ENCODE data around the gene BOLA3.
A peak's percentile ranks its signal among the peaks of the same experiment; 100 is the strongest.
"Not testable (repeated sequence)": the region's sequence is repeated elsewhere in the genome, so short reads cannot be mapped to it uniquely, and the experiment has no call there.

BOLA3 gene

GRCh38 chr2:74130211-74130995, 17.3 kb downstream of the BOLA3 start:
- Histone ChIP-seq H3K4me1 (ENCODE audit: control insufficient read depth in 5 of 5, insufficient read depth in 5 of 5, low read length in 5 of 5) (no peaks in the 10 kb centered on the region), H3K9ac (ENCODE audit: low read length in 5 of 5) (no peak overlapping the region), H3K27ac (ENCODE audit: low read depth, low read length) (no peak overlapping the region), H3K9me3 (ENCODE audit: control insufficient read depth in 5 of 5, low read length in 5 of 5) (peaks cover 0 to 5% (median 4%) of the 10 kb centered on the region in 5 donors), H3K27me3 (ENCODE audit: control insufficient read depth in 5 of 5, insufficient read depth in 4 of 5, low read length in 5 of 5) (peaks cover 0 to 12% (median 11%) of the 10 kb centered on the region in 5 donors), H3K4me3 (ENCODE audit: low read depth in 1 of 5, low read length in 5 of 5) (no peak overlapping the region), H3K36me3 (ENCODE audit: control insufficient read depth in 5 of 5, insufficient read depth in 5 of 5, low read length in 5 of 5) (peaks cover 3 to 16% (median 14%) of the 10 kb centered on the region in 5 donors)

GRCh38 chr2:74128206-74128605, 19.5 kb downstream of the BOLA3 start:
- Histone ChIP-seq H3K4me3 (ENCODE audit: low read depth in 1 of 5, low read length in 5 of 5) (no peak overlapping the region), H3K4me1 (ENCODE audit: control insufficient read depth in 5 of 5, insufficient read depth in 5 of 5, low read length in 5 of 5) (no peaks in the 10 kb centered on the region), H3K27ac (ENCODE audit: low read depth, low read length) (no peak overlapping the region), H3K9ac (ENCODE audit: low read length in 5 of 5) (no peak overlapping the region), H3K27me3 (ENCODE audit: control insufficient read depth in 5 of 5, insufficient read depth in 4 of 5, low read length in 5 of 5) (peaks cover 0 to 12% (median 11%) of the 10 kb centered on the region in 5 donors), H3K9me3 (ENCODE audit: control insufficient read depth in 5 of 5, low read length in 5 of 5) (peaks cover 0 to 3% (median under 1%) of the 10 kb centered on the region in 5 donors), H3K36me3 (ENCODE audit: control insufficient read depth in 5 of 5, insufficient read depth in 5 of 5, low read length in 5 of 5) (peaks cover 0 to 1% (median 0%) of the 10 kb centered on the region in 5 donors)

- not testable (repeated sequence) for H3K27me3 ChIP-seq (ENCODE audit: control insufficient read depth in 5 of 5, insufficient read depth in 4 of 5, low read length in 5 of 5); H3K36me3 ChIP-seq (ENCODE audit: control insufficient read depth in 5 of 5, insufficient read depth in 5 of 5, low read length in 5 of 5); H3K27ac ChIP-seq (ENCODE audit: low read depth, low read length); H3K9ac ChIP-seq (ENCODE audit: low read length in 5 of 5); H3K4me3 ChIP-seq (ENCODE audit: low read depth in 1 of 5, low read length in 5 of 5)
- Histone ChIP-seq H3K4me1 (ENCODE audit: control insufficient read depth in 5 of 5, insufficient read depth in 5 of 5, low read length in 5 of 5) (peaks cover 0 to 10% (median 2%) of the 10 kb centered on the region in 5 donors), H3K9me3 (ENCODE audit: control insufficient read depth in 5 of 5, low read length in 5 of 5) (peaks cover 0 to 16% (median 9%) of the 10 kb centered on the region in 5 donors)
Observed at GRCh38 chr2:74123955-74124354, 23.8 kb downstream of the BOLA3 start.

GRCh38 chr2:74121846-74122245, 25.9 kb downstream of the BOLA3 start:
- H3K36me3 ChIP-seq (ENCODE audit: control insufficient read depth in 5 of 5, insufficient read depth in 5 of 5, low read length in 5 of 5); H3K4me3 ChIP-seq (ENCODE audit: low read depth in 1 of 5, low read length in 5 of 5); H3K9ac ChIP-seq (ENCODE audit: low read length in 5 of 5); H3K27ac ChIP-seq (ENCODE audit: low read depth, low read length); H3K27me3 ChIP-seq (ENCODE audit: control insufficient read depth in 5 of 5, insufficient read depth in 4 of 5, low read length in 5 of 5): not testable (repeated sequence)
- peaks cover 0 to 16% (median 9%) of the 10 kb centered on the region in 5 donors for H3K9me3 ChIP-seq (ENCODE audit: control insufficient read depth in 5 of 5, low read length in 5 of 5)
- H3K4me1 ChIP-seq (ENCODE audit: control insufficient read depth in 5 of 5, insufficient read depth in 5 of 5, low read length in 5 of 5): peaks cover 0 to 10% (median 2%) of the 10 kb centered on the region in 5 donors

GRCh38 chr2:74119912-74120825, 27.5 kb downstream of the BOLA3 start:
- Histone ChIP-seq H3K9ac (ENCODE audit: low read length in 5 of 5) (peak overlapping the region in 3 of 5 donors; percentile 59 to 76 (median 74)), H3K36me3 (ENCODE audit: control insufficient read depth in 5 of 5, insufficient read depth in 5 of 5, low read length in 5 of 5) (no peaks in the 10 kb centered on the region), H3K27me3 (ENCODE audit: control insufficient read depth in 5 of 5, insufficient read depth in 4 of 5, low read length in 5 of 5) (no peaks in the 10 kb centered on the region), H3K9me3 (ENCODE audit: control insufficient read depth in 5 of 5, low read length in 5 of 5) (peaks cover 0 to 16% (median 9%) of the 10 kb centered on the region in 5 donors), H3K4me3 (ENCODE audit: low read depth in 1 of 5, low read length in 5 of 5) (peak overlapping the region; percentile 71 to 88 (median 82)), H3K27ac (ENCODE audit: low read depth, low read length) (no peak overlapping the region), H3K4me1 (ENCODE audit: control insufficient read depth in 5 of 5, insufficient read depth in 5 of 5, low read length in 5 of 5) (peaks cover 0 to 10% (median 2%) of the 10 kb centered on the region in 5 donors)

- Histone ChIP-seq H3K36me3 (ENCODE audit: control insufficient read depth in 5 of 5, insufficient read depth in 5 of 5, low read length in 5 of 5) (no peaks in the 10 kb centered on the region), H3K4me1 (ENCODE audit: control insufficient read depth in 5 of 5, insufficient read depth in 5 of 5, low read length in 5 of 5) (peaks cover 0 to 10% (median 2%) of the 10 kb centered on the region in 5 donors), H3K9ac (ENCODE audit: low read length in 5 of 5) (no peak overlapping the region), H3K27ac (ENCODE audit: low read depth, low read length) (no peak overlapping the region), H3K27me3 (ENCODE audit: control insufficient read depth in 5 of 5, insufficient read depth in 4 of 5, low read length in 5 of 5) (no peaks in the 10 kb centered on the region), H3K9me3 (ENCODE audit: control insufficient read depth in 5 of 5, low read length in 5 of 5) (peaks cover 0 to 16% (median 9%) of the 10 kb centered on the region in 5 donors), H3K4me3 (ENCODE audit: low read depth in 1 of 5, low read length in 5 of 5) (peak overlapping the region in 3 of 5 donors; percentile 63 to 86 (median 71))
Observed at GRCh38 chr2:74119339-74119738, 28.4 kb downstream of the BOLA3 start.

GRCh38 chr2:74111380-74111779, 36.3 kb downstream of the BOLA3 start:
- Histone ChIP-seq H3K4me1 (ENCODE audit: control insufficient read depth in 5 of 5, insufficient read depth in 5 of 5, low read length in 5 of 5) (no peaks in the 10 kb centered on the region), H3K36me3 (ENCODE audit: control insufficient read depth in 5 of 5, insufficient read depth in 5 of 5, low read length in 5 of 5) (no peaks in the 10 kb centered on the region), H3K9ac (ENCODE audit: low read length in 5 of 5) (no peak overlapping the region), H3K27ac (ENCODE audit: low read depth, low read length) (no peak overlapping the region), H3K9me3 (ENCODE audit: control insufficient read depth in 5 of 5, low read length in 5 of 5) (no peaks in the 10 kb centered on the region), H3K4me3 (ENCODE audit: low read depth in 1 of 5, low read length in 5 of 5) (no peak overlapping the region), H3K27me3 (ENCODE audit: control insufficient read depth in 5 of 5, insufficient read depth in 4 of 5, low read length in 5 of 5) (peaks cover 0 to 6% (median 0%) of the 10 kb centered on the region in 5 donors)

- no peak overlapping the region for H3K4me3 ChIP-seq (ENCODE audit: low read depth in 1 of 5, low read length in 5 of 5)
- H3K36me3 ChIP-seq (ENCODE audit: control insufficient read depth in 5 of 5, insufficient read depth in 5 of 5, low read length in 5 of 5): no peaks in the 10 kb centered on the region
- H3K27ac ChIP-seq (ENCODE audit: low read depth, low read length): no peak overlapping the region
Observed at GRCh38 chr2:74110537-74110936, 37.2 kb downstream of the BOLA3 start.

GRCh38 chr2:74109551-74109950, 38.2 kb downstream of the BOLA3 start:
- Histone ChIP-seq H3K4me3 (ENCODE audit: low read depth in 1 of 5, low read length in 5 of 5) (no peak overlapping the region), H3K27ac (ENCODE audit: low read depth, low read length) (no peak overlapping the region), H3K36me3 (ENCODE audit: control insufficient read depth in 5 of 5, insufficient read depth in 5 of 5, low read length in 5 of 5) (peaks cover 0 to 3% (median 0%) of the 10 kb centered on the region in 5 donors)

More at GRCh38 chr2:74110537-74110936, 37.2 kb downstream of the BOLA3 start:
- H3K9me3 ChIP-seq (ENCODE audit: control insufficient read depth in 5 of 5, low read length in 5 of 5): no peaks in the 10 kb centered on the region
- no peaks in the 10 kb centered on the region for H3K4me1 ChIP-seq (ENCODE audit: control insufficient read depth in 5 of 5, insufficient read depth in 5 of 5, low read length in 5 of 5)
- peaks cover 0 to 6% (median 0%) of the 10 kb centered on the region in 5 donors for H3K27me3 ChIP-seq (ENCODE audit: control insufficient read depth in 5 of 5, insufficient read depth in 4 of 5, low read length in 5 of 5)
- no peak overlapping the region for H3K9ac ChIP-seq (ENCODE audit: low read length in 5 of 5)

More at GRCh38 chr2:74109551-74109950, 38.2 kb downstream of the BOLA3 start:
- Histone ChIP-seq H3K27me3 (ENCODE audit: control insufficient read depth in 5 of 5, insufficient read depth in 4 of 5, low read length in 5 of 5) (peaks cover 0 to 6% (median 0%) of the 10 kb centered on the region in 5 donors), H3K4me1 (ENCODE audit: control insufficient read depth in 5 of 5, insufficient read depth in 5 of 5, low read length in 5 of 5) (no peaks in the 10 kb centered on the region), H3K9me3 (ENCODE audit: control insufficient read depth in 5 of 5, low read length in 5 of 5) (no peaks in the 10 kb centered on the region), H3K9ac (ENCODE audit: low read length in 5 of 5) (no peak overlapping the region)
